A549 (cell line): ENCODE results near the gene RPTOR. TPM values are rescaled to one million over a fixed set of nuclear protein-coding genes. Genes with fewer than 3 reads are reported as not detected.
A peak's percentile ranks its signal among the peaks of the same experiment; 100 is the strongest.

Experiments
- ATAC-seq, 2 experiments: fragments of 200-7000 bp in 1 of 2; fragments of >200 bp in 1 of 2; cut with Nextera tagmentation in 1 of 2; cut with Tn5 transposase in 1 of 2; 3 replicates each; pipeline versions ENCODE4 v1.8.0 to v1.9.1; 2018 to 2020; ENCODE audit warnings: mild to moderate bottlenecking in 1 of 2, moderate library complexity in 1 of 2
- CTCF ChIA-PET: fragments of 300-600 bp; sonication (Branson Sonifier 250); formaldehyde crosslinking; extraction: SDS; loops from one replicate; lab custom pipeline; 2021; ENCODE audit warnings: antibody characterized with exemption, inconsistent platforms; lab: Yijun Ruan, JAX
- POLR2A ChIA-PET: fragments of 350-600 bp; formaldehyde crosslinking; extraction: SDS; loops from one replicate; lab custom pipeline; 2021; ENCODE audit warnings: antibody characterized with exemption, inconsistent platforms; lab: Yijun Ruan, JAX
- DNase-seq, 2 experiments: peaks; one replicate each; pipeline versions ENCODE4 v3.0.0 to v3.0.0-alpha.2; 2011 to 2016; ENCODE audit warnings: low read depth in 1 of 2, low spot score in 1 of 2
- FAIRE-seq: peaks from 2 replicates; lab custom pipeline; 2011; peaks lifted over from hg19 to GRCh38; lab: Jason Lieb, UNC
- H3K27ac ChIP-seq, 2 experiments: fragments of >200 bp; sonication (Bioruptor Twin); formaldehyde crosslinking; 3 replicates each; pipeline ENCODE4 v1.5.1; 2016 to 2017
- H3K4me1 ChIP-seq: fragments of >200 bp; sonication (Bioruptor Twin); formaldehyde crosslinking; 3 replicates; pipeline ENCODE4 v1.6.1; 2016
- H3K4me2 ChIP-seq: fragments of >200 bp; sonication (Bioruptor Twin); formaldehyde crosslinking; 3 replicates; pipeline ENCODE4 v1.6.1; 2016
- H3K4me3 ChIP-seq: fragments of >200 bp; sonication (Bioruptor Twin); formaldehyde crosslinking; 3 replicates; pipeline ENCODE4 v1.5.1; 2016
- H3K9me3 ChIP-seq: fragments of >200 bp; sonication (Bioruptor Twin); formaldehyde crosslinking; 3 replicates; pipeline ENCODE4 v1.6.1; 2016
- ATOH8 ChIP-seq: fragments of 250-450 bp; sonication (Bioruptor Pico); IDR thresholded peaks from 2 replicates; pipeline ENCODE4 v1.5.0; 2020; ENCODE audit warnings: low read depth, mild to moderate bottlenecking, moderate library complexity
- BCL3 ChIP-seq: fragments of >200 bp; sonication (Bioruptor Twin); formaldehyde crosslinking; IDR thresholded peaks from 3 replicates; pipeline ENCODE4 v1.6.1; 2016
- CBX2 ChIP-seq: fragments of 200-600 bp; sonication (generic); IDR thresholded peaks from 2 replicates; pipeline ENCODE4 v1.6.1; 2016; ENCODE audit warnings: low read depth, mild to moderate bottlenecking, borderline replicate concordance
- CBX8 ChIP-seq: fragments of 200-600 bp; sonication (generic); IDR thresholded peaks from 2 replicates; pipeline ENCODE4 v1.6.1; 2016
- CEBPB ChIP-seq, 2 experiments: fragments of >200 bp in 1 of 2; sonication (Bioruptor Twin) in 1 of 2; formaldehyde crosslinking in 1 of 2; IDR thresholded peaks; 2 replicates each; pipeline ENCODE4 v1.6.1; 2012 to 2016
- EP300 ChIP-seq, 2 experiments: fragments of >200 bp; sonication (Bioruptor Twin); formaldehyde crosslinking; IDR thresholded peaks; 2 replicates in 1 of 2; 3 replicates in 1 of 2; pipeline ENCODE4 v1.6.1; 2016 to 2017
- ESRRA ChIP-seq: fragments of 150-350 bp; IDR thresholded peaks from 2 replicates; pipeline ENCODE4 v1.6.1; 2014; ENCODE audit warnings: mild to moderate bottlenecking, low read length, borderline replicate concordance
- FOSB ChIP-seq: fragments of 250-450 bp; sonication (Bioruptor Pico); IDR thresholded peaks from 2 replicates; pipeline ENCODE4 v1.5.0; 2020; ENCODE audit warnings: mild to moderate bottlenecking, moderate library complexity
- FOSL2 ChIP-seq, 2 experiments: fragments of 450-650 bp in 1 of 2; fragments of >200 bp in 1 of 2; sonication (Bioruptor Twin) in 1 of 2; formaldehyde crosslinking; IDR thresholded peaks; 2 replicates each; pipeline versions ENCODE4 v1.5.0 to v1.6.1; 2016 to 2020; ENCODE audit warnings: mild to moderate bottlenecking in 1 of 2, moderate library complexity in 1 of 2
- FOXS1 ChIP-seq: fragments of 250-450 bp; sonication (Bioruptor Pico); IDR thresholded peaks from 2 replicates; pipeline ENCODE4 v1.5.0; 2020; ENCODE audit warnings: mild to moderate bottlenecking, moderate library complexity
- GATA3 ChIP-seq: IDR thresholded peaks from 2 replicates; pipeline ENCODE4 v1.6.1; 2012; ENCODE audit warnings: borderline replicate concordance
- HEYL ChIP-seq: fragments of 250-450 bp; sonication (Bioruptor Pico); IDR thresholded peaks from 2 replicates; pipeline ENCODE4 v1.8.0; 2021; ENCODE audit warnings: mild to moderate bottlenecking, moderate library complexity
- HOXA7 ChIP-seq: fragments of 250-450 bp; sonication (Bioruptor Pico); IDR thresholded peaks from 2 replicates; pipeline ENCODE4 v1.5.0; 2020; ENCODE audit warnings: mild to moderate bottlenecking, moderate library complexity
- JUN ChIP-seq, 2 experiments: fragments of >200 bp; sonication (Bioruptor Twin); formaldehyde crosslinking; IDR thresholded peaks; 2 replicates in 1 of 2; 3 replicates in 1 of 2; pipeline ENCODE4 v1.6.1; 2016 to 2017
- KDM1A ChIP-seq: fragments of 200-600 bp; sonication (generic); IDR thresholded peaks from 2 replicates; pipeline ENCODE4 v1.6.1; 2016; ENCODE audit warnings: low read depth, mild to moderate bottlenecking
- MAFK ChIP-seq: fragments of 450-650 bp; IDR thresholded peaks from 2 replicates; pipeline ENCODE4 v1.6.1; 2014; ENCODE audit not compliant: partially characterized antibody
- MAX ChIP-seq: IDR thresholded peaks from 2 replicates; pipeline ENCODE4 v1.6.1; 2012
- NR3C1 ChIP-seq: fragments of >200 bp; sonication (Bioruptor Twin); formaldehyde crosslinking; IDR thresholded peaks from 3 replicates; pipeline ENCODE4 v1.6.1; 2017
- RAD21 ChIP-seq, 2 experiments: fragments of >200 bp in 1 of 2; sonication (Bioruptor Twin) in 1 of 2; formaldehyde crosslinking in 1 of 2; IDR thresholded peaks in 1 of 2; conservative IDR thresholded peaks in 1 of 2; 2 replicates in 1 of 2; 3 replicates in 1 of 2; pipeline ENCODE4 v1.6.1; 2012 to 2018; ENCODE audit warnings: inconsistent platforms in 1 of 2
- RARB ChIP-seq: fragments of 250-450 bp; sonication (Bioruptor Pico); IDR thresholded peaks from 2 replicates; pipeline ENCODE4 v1.8.0; 2021; ENCODE audit warnings: mild to moderate bottlenecking, moderate library complexity
- RFX5 ChIP-seq: fragments of 450-650 bp; IDR thresholded peaks from 2 replicates; pipeline ENCODE4 v1.7.1; 2014; ENCODE audit warnings: antibody characterized with exemption, mild to moderate bottlenecking, moderate library complexity
- SMC3 ChIP-seq: fragments of >200 bp; sonication (Bioruptor Twin); formaldehyde crosslinking; IDR thresholded peaks from 3 replicates; pipeline ENCODE4 v1.6.1; 2018; ENCODE audit warnings: inconsistent platforms
- ZC3H11A ChIP-seq: fragments of 450-650 bp; IDR thresholded peaks from 2 replicates; pipeline ENCODE4 v1.6.1; 2014; ENCODE audit warnings: antibody characterized with exemption, mild to moderate bottlenecking
- ZNF302 ChIP-seq: fragments of 250-450 bp; sonication (Bioruptor Pico); IDR thresholded peaks from 2 replicates; pipeline ENCODE4 v1.9.0; 2021; ENCODE audit warnings: inconsistent platforms, mild to moderate bottlenecking, moderate library complexity
- ZSCAN20 ChIP-seq: fragments of 250-450 bp; sonication (Bioruptor Pico); IDR thresholded peaks from 2 replicates; pipeline ENCODE4 v1.8.0; 2022; ENCODE audit warnings: mild to moderate bottlenecking, moderate library complexity
- WGBS: methylation state at CpG from one replicate; pipeline ENCODE4 v1.1.6; 2017; ENCODE audit errors: missing lambda C conversion rate; 5-methylcytosine and 5-hydroxymethylcytosine counted together
- polyA plus RNA-seq, 4 experiments: library from polyadenylated mRNA; depleted of rRNA in 3 of 4; stranded (reverse); fragments of >200 nt; fragmentation: RNase III in 1 of 4; extraction: RNeasy Plus Mini Kit Qiagen cat#74134 plus additional on column Dnase treatment in 1 of 4; gene quantifications; 2 replicates in 3 of 4; 3 replicates in 1 of 4; pipeline ENCODE4 v1.2.3, GENCODE V29; 2011 to 2017

Gene RPTOR
- polyA plus RNA-seq, 2 of the 4 experiments (the other 2 are of a cell fraction): 10.8 to 27.1 TPM

GRCh38 chr17:80894439-80894721 is 349.7 kb downstream of the RPTOR start:
- Histone ChIP-seq H3K4me2 (no peak overlapping the region), H3K27ac (no peak overlapping the region), H3K4me1 (peaks cover 30% of the 10 kb centered on the region), H3K4me3 (no peak overlapping the region), H3K9me3 (no peaks in the 10 kb centered on the region)
- WGBS: 94% methylated on average over 4 of the region's 4 CpGs
- ChIA-PET POLR2A (no interaction called here), CTCF (interaction anchor here (1.0 to 2.1 kb wide), 7 partner anchors 9 to 469 kb away, joined by 3 to 6 read pairs (median 3); no protein-coding TSS in a partner anchor)
- ATAC-seq: no peak
- peak; percentile 22 to 37 for DNase-seq
- FAIRE-seq: no peak
- no peak for TF ChIP-seq ATOH8 (CRISPR knock-in tag)
- no peak for TF ChIP-seq RAD21 (conservative IDR thresholded peaks at IDR 0.05 in 1 of 2, IDR thresholded peaks at IDR 0.05 in 1 of 2)
- TF ChIP-seq ZC3H11A: no peak
- no peak for TF ChIP-seq FOSB (CRISPR knock-in tag)
- no peak for TF ChIP-seq ZNF302 (CRISPR knock-in tag)
- no peak for TF ChIP-seq JUN (IDR thresholded peaks at IDR 0.05)
- TF ChIP-seq MAFK: no peak
- no peak for TF ChIP-seq CEBPB (IDR thresholded peaks at IDR 0.05)

GRCh38 chr17:80894726-80895125 is 350.1 kb downstream of the RPTOR start:
- no peak for FAIRE-seq
- TF ChIP-seq ZNF302 (CRISPR knock-in tag) (no peak), CBX8 (no peak), ESRRA (no peak), ZSCAN20 (CRISPR knock-in tag) (no peak), EP300 (IDR thresholded peaks at IDR 0.05) (no peak), ATOH8 (CRISPR knock-in tag) (no peak), GATA3 (no peak), MAX (no peak), FOXS1 (CRISPR knock-in tag) (no peak), BCL3 (no peak), FOSL2 (IDR thresholded peaks at IDR 0.05) (no peak), FOSL2 (CRISPR knock-in tag; IDR thresholded peaks at IDR 0.05) (no peak), RARB (no peak), NR3C1 (no peak), HEYL (CRISPR knock-in tag) (no peak), CBX2 (no peak), RFX5 (no peak), HOXA7 (CRISPR knock-in tag) (no peak), SMC3 (no peak), KDM1A (no peak)
- Histone ChIP-seq H3K27ac (no peak overlapping the region), H3K9me3 (no peaks in the 10 kb centered on the region), H3K4me3 (no peak overlapping the region), H3K4me1 (peaks cover 30% of the 10 kb centered on the region), H3K4me2 (no peak overlapping the region)
- DNase-seq: no peak
- WGBS: 94% methylated on average over 16 of the region's 16 CpGs
- ATAC-seq: no peak
- ChIA-PET POLR2A (no interaction called here), CTCF (interaction anchor here (1.0 to 2.1 kb wide), 8 partner anchors 10 to 470 kb away, joined by 3 to 6 read pairs (median 3); no protein-coding TSS in a partner anchor)
